ENCODE measurements around the gene ATP7A. TPM values are rescaled to one million over a fixed set of nuclear protein-coding genes. Genes with fewer than 3 reads are reported as not detected.

The ATP7A gene
- total and polyA plus RNA-seq, 2 donors (not counting 3 experiments of a cell fraction or from before 2014, with no cell fraction given): 3.1 to 8.8 TPM

GRCh38 chrX:77960567-77960966 is 50.1 kb downstream of the ATP7A start:
- H3K4me1 ChIP-seq (ENCODE audit: control insufficient read depth, extremely low read depth, insufficient read depth, low read length): peaks cover 19% of the 10 kb centered on the region
- H3K4me2 ChIP-seq (ENCODE audit: insufficient read depth, low read length): no peak overlapping the region
- FAIRE-seq (no peak), DNase-seq (ENCODE audit: low read depth, low spot score) (no peak)
- intact Hi-C loops (cut with micrococcal nuclease) (loop anchor here (5.0 kb wide), 1 partner anchor 518 kb away; no protein-coding TSS in a partner anchor), dilution Hi-C loops (cut with MboI; ENCODE audit: extremely low pct_ligation_motif_present, low sequenced_read_pairs) (no loop called here)
- CTCF ChIA-PET: no interaction called here
- H3K9ac ChIP-seq (replicated peaks; ENCODE audit: extremely low read depth, insufficient read depth, low read length): no peak overlapping the region
- H3K4me3 ChIP-seq (replicated peaks in 1 of 3; ENCODE audit: insufficient read depth in 1 of 3, low read depth in 1 of 3, low read length in 3 of 3): no peak overlapping the region
- no peaks in the 10 kb centered on the region for H3K9me1 ChIP-seq (replicated peaks; ENCODE audit: control insufficient read depth, extremely low read depth, insufficient read depth, low read length)
- H3K36me3 ChIP-seq (ENCODE audit: control insufficient read depth in 2 of 2, extremely low read depth in 1 of 2, insufficient read depth in 2 of 2, low read length in 2 of 2): no peaks in the 10 kb centered on the region
- TF ChIP-seq POLR2A (IDR thresholded peaks at IDR 0.05; ENCODE audit: low read depth, low read length): no peak
- no peak for TF ChIP-seq POLR2AphosphoS5 (IDR thresholded peaks at IDR 0.05; ENCODE audit: insufficient read depth, low read depth, low read length)
- TF ChIP-seq GATA2 (IDR thresholded peaks at IDR 0.05; ENCODE audit: insufficient read depth, insufficient read length, low read depth, low read length): no peak
- TF ChIP-seq MYC (IDR thresholded peaks at IDR 0.05; ENCODE audit: low read depth, low read length): no peak
- TF ChIP-seq, protein P1, sequence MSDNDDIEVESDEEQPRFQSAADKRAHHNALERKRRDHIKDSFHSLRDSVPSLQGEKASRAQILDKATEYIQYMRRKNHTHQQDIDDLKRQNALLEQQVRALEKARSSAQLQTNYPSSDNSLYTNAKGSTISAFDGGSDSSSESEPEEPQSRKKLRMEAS (IDR thresholded peaks at IDR 0.05; ENCODE audit: insufficient read depth, insufficient read length): no peak
- no peak for TF ChIP-seq EZH2 (IDR thresholded peaks at IDR 0.05; ENCODE audit: borderline replicate concordance, low read depth, low read length, severe bottlenecking)
- no peak for TF ChIP-seq JUN (IDR thresholded peaks at IDR 0.05; ENCODE audit: borderline replicate concordance, insufficient read depth, insufficient read length, low read depth)
- TF ChIP-seq, protein P2, sequence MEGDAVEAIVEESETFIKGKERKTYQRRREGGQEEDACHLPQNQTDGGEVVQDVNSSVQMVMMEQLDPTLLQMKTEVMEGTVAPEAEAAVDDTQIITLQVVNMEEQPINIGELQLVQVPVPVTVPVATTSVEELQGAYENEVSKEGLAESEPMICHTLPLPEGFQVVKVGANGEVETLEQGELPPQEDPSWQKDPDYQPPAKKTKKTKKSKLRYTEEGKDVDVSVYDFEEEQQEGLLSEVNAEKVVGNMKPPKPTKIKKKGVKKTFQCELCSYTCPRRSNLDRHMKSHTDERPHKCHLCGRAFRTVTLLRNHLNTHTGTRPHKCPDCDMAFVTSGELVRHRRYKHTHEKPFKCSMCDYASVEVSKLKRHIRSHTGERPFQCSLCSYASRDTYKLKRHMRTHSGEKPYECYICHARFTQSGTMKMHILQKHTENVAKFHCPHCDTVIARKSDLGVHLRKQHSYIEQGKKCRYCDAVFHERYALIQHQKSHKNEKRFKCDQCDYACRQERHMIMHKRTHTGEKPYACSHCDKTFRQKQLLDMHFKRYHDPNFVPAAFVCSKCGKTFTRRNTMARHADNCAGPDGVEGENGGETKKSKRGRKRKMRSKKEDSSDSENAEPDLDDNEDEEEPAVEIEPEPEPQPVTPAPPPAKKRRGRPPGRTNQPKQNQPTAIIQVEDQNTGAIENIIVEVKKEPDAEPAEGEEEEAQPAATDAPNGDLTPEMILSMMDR (IDR thresholded peaks at IDR 0.05; ENCODE audit: extremely low read depth in 1 of 2, insufficient read depth in 1 of 2, low read depth in 1 of 2, low read length in 2 of 2): no peak
- TF ChIP-seq FOS (IDR thresholded peaks at IDR 0.05; ENCODE audit: borderline replicate concordance, insufficient read depth, low read length): no peak
- no peak overlapping the region for H2AFZ ChIP-seq (ENCODE audit: low read depth, low read length)
- BruUV-seq (replicated peaks): no TSS peak
- H3K27me3 ChIP-seq (ENCODE audit: control insufficient read depth in 2 of 2, insufficient read depth in 2 of 2, low read length in 2 of 2): no peaks in the 10 kb centered on the region
- H3K9me3 ChIP-seq (replicated peaks; ENCODE audit: control insufficient read depth, insufficient read depth, low read length): no peaks in the 10 kb centered on the region
- no peak overlapping the region for H3K27ac ChIP-seq (ENCODE audit: insufficient read depth, low read depth, low read length)
- no peaks in the 10 kb centered on the region for H4K20me1 ChIP-seq (replicated peaks; ENCODE audit: control insufficient read depth, extremely low read depth, insufficient read depth, low read length)
- no peaks in the 10 kb centered on the region for H3K79me2 ChIP-seq (ENCODE audit: control insufficient read depth, insufficient read depth, low read length)
- POLR2A ChIA-PET: no interaction called here
